Fibroblast of pulmonary artery (primary cell): ENCODE measurements around the gene EPGN.

Experiments
- DNase-seq: peaks from one replicate; pipeline ENCODE4 v3.0.0-alpha.2; 2010; ENCODE audit warnings: low read depth
- H3K4me3 ChIP-seq: replicated peaks from 2 replicates; pipeline ENCODE4 v1.5.1; 2011; ENCODE audit warnings: low read depth, mild to moderate bottlenecking, control low read depth, low read length, moderate library complexity
- TF ChIP-seq, protein P1 (sequence below): IDR thresholded peaks from 2 replicates; pipeline ENCODE4 v1.5.1; 2011; ENCODE audit warnings: mild to moderate bottlenecking, control low read depth, low read length, inconsistent platforms; ENCODE audit errors: missing control alignments

The EPGN gene

DNA sequence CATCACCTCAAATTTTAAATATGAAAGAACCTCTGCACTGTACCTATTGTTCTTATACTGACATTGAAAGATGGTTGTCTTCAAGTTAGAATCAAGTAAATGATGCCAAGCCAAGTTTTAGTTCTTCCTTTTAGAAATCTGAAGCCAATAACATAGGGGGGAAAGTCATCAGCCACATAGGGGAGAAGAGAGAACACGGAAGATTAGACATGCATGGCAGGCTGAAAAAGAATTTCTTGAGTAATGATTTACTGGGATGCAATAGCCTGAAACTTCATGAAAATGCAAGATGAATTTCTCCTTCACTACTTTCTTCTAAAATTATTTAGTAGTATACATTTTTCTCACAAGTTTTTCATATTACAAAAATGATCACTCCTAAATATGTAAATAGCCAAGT is 13.6 kb upstream of the EPGN start:
- no peak overlapping the region for H3K4me3 ChIP-seq
- DNase-seq: no peak
- TF ChIP-seq, protein P1, sequence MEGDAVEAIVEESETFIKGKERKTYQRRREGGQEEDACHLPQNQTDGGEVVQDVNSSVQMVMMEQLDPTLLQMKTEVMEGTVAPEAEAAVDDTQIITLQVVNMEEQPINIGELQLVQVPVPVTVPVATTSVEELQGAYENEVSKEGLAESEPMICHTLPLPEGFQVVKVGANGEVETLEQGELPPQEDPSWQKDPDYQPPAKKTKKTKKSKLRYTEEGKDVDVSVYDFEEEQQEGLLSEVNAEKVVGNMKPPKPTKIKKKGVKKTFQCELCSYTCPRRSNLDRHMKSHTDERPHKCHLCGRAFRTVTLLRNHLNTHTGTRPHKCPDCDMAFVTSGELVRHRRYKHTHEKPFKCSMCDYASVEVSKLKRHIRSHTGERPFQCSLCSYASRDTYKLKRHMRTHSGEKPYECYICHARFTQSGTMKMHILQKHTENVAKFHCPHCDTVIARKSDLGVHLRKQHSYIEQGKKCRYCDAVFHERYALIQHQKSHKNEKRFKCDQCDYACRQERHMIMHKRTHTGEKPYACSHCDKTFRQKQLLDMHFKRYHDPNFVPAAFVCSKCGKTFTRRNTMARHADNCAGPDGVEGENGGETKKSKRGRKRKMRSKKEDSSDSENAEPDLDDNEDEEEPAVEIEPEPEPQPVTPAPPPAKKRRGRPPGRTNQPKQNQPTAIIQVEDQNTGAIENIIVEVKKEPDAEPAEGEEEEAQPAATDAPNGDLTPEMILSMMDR: no peak

DNA sequence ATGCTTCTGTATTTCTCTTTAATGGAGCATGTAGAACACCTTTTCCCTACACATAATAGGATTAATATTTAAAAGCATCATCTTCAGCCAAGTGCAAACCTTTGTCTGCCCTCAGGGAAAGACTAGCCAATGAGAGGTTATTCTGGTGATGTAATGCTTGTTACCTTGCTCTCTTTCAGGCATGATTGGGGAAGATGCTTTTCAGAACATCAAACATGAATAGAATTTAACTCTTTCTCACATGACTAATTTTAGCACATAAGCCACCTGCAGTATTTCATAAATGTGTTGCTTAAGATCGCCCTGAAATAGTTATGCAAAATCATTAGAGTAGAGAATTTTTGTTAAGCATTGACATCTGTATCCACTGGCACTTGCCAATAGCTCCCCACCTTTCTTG is 10.7 kb upstream of the EPGN start:
- DNase-seq: no peak
- TF ChIP-seq, protein P1: no peak
- H3K4me3 ChIP-seq: no peak overlapping the region

DNA sequence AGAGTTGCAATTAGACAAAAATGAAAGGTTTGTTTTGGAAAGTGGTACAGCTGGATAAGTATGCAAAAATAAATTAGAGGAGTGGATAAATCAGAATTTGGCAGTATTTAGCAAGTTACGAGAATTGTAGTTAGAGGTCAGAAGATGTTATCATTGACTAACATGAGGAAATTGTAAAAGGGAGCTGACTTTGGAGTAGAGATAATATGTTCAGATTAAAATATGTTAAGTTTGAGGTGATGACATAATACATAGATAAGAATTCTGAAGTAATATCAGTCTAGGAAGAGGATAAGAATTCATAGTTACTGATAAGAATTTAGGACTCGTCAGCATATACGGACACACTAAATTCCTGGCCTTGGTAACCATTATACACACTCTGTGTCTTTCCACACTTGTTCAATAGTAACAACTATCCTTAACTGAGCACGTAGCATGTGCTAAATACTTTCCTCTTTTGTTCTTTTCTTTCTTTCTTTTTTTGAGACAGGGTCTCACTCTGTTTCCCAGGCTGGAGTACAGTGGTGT is 4.1 kb upstream of the EPGN start:
- DNase-seq: no peak
- TF ChIP-seq, protein P1: no peak
- no peak overlapping the region for H3K4me3 ChIP-seq

DNA sequence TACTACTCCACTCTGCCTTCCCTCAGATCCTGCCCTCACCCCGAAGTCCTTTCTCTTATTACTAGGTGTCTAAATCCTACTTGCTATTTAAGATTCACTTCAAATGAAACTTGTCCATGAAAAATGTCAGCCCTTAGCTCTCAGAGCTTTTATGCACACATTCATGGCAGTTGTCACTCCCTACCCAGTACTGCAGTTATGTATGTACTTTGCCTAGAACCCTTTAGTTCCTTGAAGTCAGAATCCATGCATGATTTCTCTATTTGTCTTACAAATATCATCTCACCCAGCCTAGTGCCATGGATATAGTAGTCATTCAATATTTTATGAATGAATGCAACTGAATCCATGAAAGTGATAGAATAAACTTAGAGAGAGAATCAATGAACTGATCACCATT is 3.3 kb upstream of the EPGN start:
- TF ChIP-seq, protein P1: no peak
- no peak overlapping the region for H3K4me3 ChIP-seq
- DNase-seq: no peak

DNA sequence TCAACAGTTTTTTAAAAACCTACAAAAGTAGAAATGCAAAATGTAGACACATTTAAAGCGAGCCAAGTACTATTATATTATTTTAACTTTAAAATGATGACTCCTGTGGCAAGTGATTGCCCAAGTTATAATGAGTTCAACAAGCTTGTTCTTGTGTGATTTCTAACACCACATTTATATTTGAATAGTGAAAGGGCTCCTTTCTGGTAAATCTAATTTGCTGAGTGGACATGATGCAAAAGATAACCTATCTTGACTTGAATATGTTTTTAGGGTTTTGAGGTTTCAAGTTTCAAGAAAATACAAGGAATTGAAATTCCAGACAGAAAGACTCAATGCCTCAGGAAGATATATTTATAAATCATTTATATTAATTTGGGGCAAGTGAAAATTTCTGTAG is 1.1 kb upstream of the EPGN start:
- DNase-seq: no peak
- H3K4me3 ChIP-seq: no peak overlapping the region
- TF ChIP-seq, protein P1: no peak

DNA sequence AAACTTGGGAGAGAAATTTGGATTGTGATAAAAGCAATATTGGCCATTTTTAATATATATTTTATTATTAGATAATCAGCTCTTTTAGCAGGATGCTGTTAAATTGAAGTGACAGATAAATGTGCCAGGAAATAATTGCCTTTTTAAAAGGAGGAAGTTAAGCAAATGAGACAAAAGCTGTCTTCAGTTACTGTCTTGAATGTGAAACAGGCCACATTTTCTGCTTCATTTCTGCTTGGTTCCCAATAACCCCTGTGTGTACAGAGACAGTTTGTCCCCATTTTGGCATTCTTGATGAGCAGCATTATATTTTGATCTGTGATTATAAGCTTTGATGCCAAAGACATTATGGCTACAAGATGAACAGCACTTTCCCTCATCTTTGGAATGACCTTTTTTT is 953 bp downstream of the EPGN start:
- TF ChIP-seq, protein P1: no peak
- H3K4me3 ChIP-seq: no peak overlapping the region
- DNase-seq: no peak

DNA sequence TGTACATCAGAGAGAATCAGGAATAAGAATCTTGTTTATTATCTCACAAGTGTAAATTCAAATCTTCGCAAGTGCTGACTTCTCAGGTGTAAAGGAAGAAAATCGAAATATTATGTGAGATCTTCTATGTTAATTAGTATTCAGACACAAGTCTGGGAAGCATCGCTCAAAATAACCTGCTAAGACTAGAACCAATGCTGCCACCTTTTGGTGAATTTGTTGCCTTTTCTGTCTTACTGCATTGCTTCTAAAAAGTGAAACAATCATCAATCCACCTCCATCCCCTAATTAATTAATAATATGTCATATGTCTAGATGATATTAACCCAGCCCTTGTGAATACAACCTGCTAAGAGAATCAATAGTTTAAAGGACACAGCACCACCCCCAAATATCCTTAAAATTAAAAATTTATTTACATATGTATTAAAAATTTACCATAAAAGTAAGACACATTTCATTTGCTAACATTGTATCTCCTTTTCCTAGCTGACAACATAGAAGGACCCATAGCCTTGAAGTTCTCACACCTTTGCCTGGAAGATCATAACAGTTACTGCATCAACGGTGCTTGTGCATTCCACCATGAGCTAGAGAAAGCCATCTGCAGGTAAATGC is 3.5 kb downstream of the EPGN start:
- no peak overlapping the region for H3K4me3 ChIP-seq
- peak; percentile 82 for DNase-seq
- TF ChIP-seq, protein P1: peak; percentile 75
